RWPE1 (cell line): Measurements from ENCODE around the gene PHLDA2.
A peak's percentile ranks its signal among the peaks of the same experiment; 100 is the strongest.

ENCODE experiments used
- CTCF ChIA-PET: fragments of 350-600 bp; sonication (Branson Sonifier 250); formaldehyde crosslinking; extraction: SDS; loops from one replicate; lab custom pipeline; 2021; lab: Yijun Ruan, JAX
- POLR2A ChIA-PET: fragments of 400-600 bp; formaldehyde crosslinking; extraction: SDS; loops from one replicate; lab custom pipeline; 2020; ENCODE audit warnings: antibody characterized with exemption; ENCODE audit not compliant: low non-redundant PET; lab: Yijun Ruan, JAX
- DNase-seq: peaks from one replicate; pipeline ENCODE4 v3.0.0; 2012; ENCODE audit warnings: low spot score
- H3K27ac ChIP-seq: fragments of 450-650 bp; 2 replicates; pipeline ENCODE4 v1.5.1; 2017
- CTCF ChIP-seq: fragments of 450-650 bp; conservative IDR thresholded peaks from 2 replicates; pipeline ENCODE4 v1.5.1; 2017; ENCODE audit warnings: low read depth, mild to moderate bottlenecking

The PHLDA2 gene

GRCh38 chr11:2931420-2931746 is 2.2 kb upstream of the PHLDA2 start:
- no peak for TF ChIP-seq CTCF
- H3K27ac ChIP-seq, result peak overlapping the region; percentile 95
- no peak for DNase-seq
- ChIA-PET CTCF (interaction anchor here (0.6 to 2.9 kb wide), 5 partner anchors 8 to 512 kb away, joined by 3 to 16 read pairs (median 3); no protein-coding TSS in a partner anchor), POLR2A (no interaction called here)

DNA sequence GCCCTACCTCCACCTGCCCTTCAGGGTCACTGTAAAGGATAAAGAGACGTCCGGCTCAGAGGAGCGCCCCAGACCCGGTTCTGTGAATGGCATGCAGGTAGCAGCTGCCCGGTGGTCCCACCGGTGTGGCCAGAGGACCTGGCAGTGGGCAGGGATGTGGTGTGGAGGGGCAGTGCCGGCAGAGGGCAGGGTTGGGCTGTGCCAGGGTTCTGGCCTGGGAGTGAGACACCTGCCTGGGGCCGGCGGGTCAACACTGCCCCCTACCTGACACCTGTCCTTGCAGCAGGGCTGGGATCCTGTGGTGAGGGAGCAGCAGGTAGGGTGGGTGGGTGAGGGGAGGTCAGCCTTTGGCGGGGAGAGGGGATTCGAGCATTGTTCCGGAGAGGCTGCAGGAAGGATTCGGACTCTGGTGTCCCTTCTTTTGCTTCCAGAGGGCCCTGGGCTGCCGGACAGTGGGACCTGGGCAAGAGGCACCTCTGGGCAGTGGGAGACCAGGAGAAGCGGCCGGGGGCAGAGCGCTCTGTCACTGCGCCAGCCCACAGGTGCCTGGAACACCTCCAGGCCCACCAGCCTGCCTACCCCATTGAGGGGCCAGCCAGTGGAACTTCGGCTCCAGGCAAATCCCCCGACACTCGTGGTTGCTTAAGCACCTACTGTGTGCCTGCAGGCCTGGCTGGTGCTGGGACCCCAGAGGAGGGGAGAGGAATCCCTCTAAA is 1.6 kb upstream of the PHLDA2 start:
- CTCF ChIA-PET, result interaction anchor here (0.6 to 2.9 kb wide), 17 partner anchors 8 to 511 kb away, joined by 3 to 19 read pairs (median 5); partner anchors contain the start of gene OSBPL5
- DNase-seq, result peak; percentile 85
- POLR2A ChIA-PET, result interaction anchor here (2.1 to 2.7 kb wide), 2 partner anchors 19 to 39 kb away, joined by 10 to 18 read pairs; no protein-coding TSS in a partner anchor
- peak; percentile 94 for TF ChIP-seq CTCF
- H3K27ac ChIP-seq, result peak overlapping the region; percentile 95

GRCh38 chr11:2929950-2930703 is 907 bp upstream of the PHLDA2 start:
- POLR2A ChIA-PET, result interaction anchor here (0.7 to 2.7 kb wide), 3 partner anchors 19 to 38 kb away, joined by 3 to 18 read pairs (median 10); no protein-coding TSS in a partner anchor
- CTCF ChIA-PET, result interaction anchor here (0.6 to 2.9 kb wide), 16 partner anchors 14 to 398 kb away, joined by 3 to 19 read pairs (median 4); partner anchors contain the start of genes CDKN1C and OSBPL5
- H3K27ac ChIP-seq, result peak overlapping the region; percentile 95
- DNase-seq, result peak; percentile 77
- TF ChIP-seq CTCF, result no peak

DNA sequence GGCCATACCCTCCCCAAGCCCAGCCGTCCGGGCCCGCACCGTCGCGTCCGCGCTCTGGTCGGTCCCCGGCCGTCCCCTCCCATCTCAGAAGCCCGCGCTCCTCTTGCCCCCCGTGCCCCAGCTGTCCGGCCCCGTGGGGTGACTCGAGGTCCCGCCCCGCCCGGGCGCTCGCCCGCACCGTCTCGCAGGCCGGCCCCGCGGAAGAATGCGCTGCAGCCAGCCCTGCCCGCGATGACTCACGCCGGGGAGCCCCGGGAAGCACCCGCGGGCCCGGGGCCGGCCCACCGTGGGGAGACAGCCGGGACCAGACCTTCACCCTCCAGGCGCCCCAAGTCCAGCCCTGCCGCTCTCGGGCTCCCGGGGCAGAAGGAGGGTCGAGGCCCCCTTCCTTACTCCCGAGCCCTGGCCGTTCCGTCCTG is 320 bp upstream of the PHLDA2 start:
- no peak for TF ChIP-seq CTCF
- ChIA-PET POLR2A (interaction anchor here (0.7 to 2.7 kb wide), 3 partner anchors 18 to 37 kb away, joined by 3 to 18 read pairs (median 10); no protein-coding TSS in a partner anchor), CTCF (interaction anchor here (1.0 to 2.9 kb wide), 10 partner anchors 14 to 397 kb away, joined by 3 to 19 read pairs (median 6); partner anchors contain the start of gene CDKN1C)
- H3K27ac ChIP-seq, result peak overlapping the region; percentile 95
- DNase-seq, result peak; percentile 91

DNA sequence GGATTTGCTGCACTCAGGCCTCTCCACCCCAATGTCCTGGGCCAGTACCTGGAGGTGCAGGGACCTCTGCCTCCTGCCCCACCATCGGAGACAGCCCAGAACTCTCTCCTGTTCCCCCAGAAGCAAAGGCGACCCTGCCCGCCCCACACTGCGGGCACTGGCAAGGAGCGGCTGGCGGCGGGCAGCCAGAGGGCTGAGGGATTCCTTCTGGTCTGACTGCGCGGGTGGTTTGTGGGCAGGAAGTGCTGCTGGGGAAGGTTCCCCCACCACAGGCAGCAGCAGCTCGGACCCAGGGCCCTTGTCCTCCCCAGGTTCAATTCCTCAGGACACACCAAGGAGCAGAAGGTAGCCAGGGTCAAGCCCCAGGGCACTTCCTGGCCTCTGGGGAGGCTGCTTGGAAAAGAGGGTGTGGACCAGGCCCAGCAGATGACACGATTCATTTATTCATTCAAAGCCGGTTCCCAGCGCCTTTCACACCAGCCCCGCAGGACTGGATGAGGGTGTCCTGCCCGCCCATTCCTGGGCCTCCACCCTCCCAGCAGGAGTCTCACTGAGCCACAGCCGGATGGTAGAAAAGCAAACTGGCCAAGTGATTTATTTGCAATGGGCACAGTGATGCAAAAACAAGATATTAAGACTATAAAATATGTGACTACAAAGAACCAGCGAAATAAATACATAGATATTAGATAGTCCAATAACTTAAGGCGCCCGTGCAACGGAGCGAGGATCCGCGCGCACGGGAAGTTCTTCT is 1.2 kb downstream of the PHLDA2 start:
- no peak for TF ChIP-seq CTCF
- POLR2A ChIA-PET, result interaction anchor here (0.6 to 2.7 kb wide), 6 partner anchors 17 to 145 kb away, joined by 3 to 18 read pairs (median 4); a partner anchor contains a TSS
- DNase-seq, result no peak
- CTCF ChIA-PET, result interaction anchor here (0.7 to 1.5 kb wide), 3 partner anchors 43 to 395 kb away, joined by 4 to 9 read pairs (median 6); partner anchors contain the start of gene CDKN1C
- peak overlapping the region; percentile 95 for H3K27ac ChIP-seq
